Duodenal mucosa (tissue), 2 donors: Measurements from ENCODE around the gene OSM.

ENCODE experiments used
- H3K27ac ChIP-seq: one replicate; pipeline ENCODE4 v1.7.0; 2013; ENCODE audit warnings: low read depth, low read length
- H3K27me3 ChIP-seq, 2 donors: one replicate each; pipeline ENCODE4 v1.7.0; 2013; ENCODE audit warnings: low read length in 2 of 2, control low read depth in 1 of 2; ENCODE audit not compliant: insufficient read depth in 2 of 2, control insufficient read depth in 1 of 2
- H3K36me3 ChIP-seq, 2 donors: one replicate each; pipeline ENCODE4 v1.7.0; 2013; ENCODE audit warnings: low read length in 2 of 2, control low read depth in 1 of 2; ENCODE audit not compliant: insufficient read depth in 2 of 2, control insufficient read depth in 1 of 2
- H3K4me1 ChIP-seq, 2 donors: one replicate each; pipeline ENCODE4 v1.7.0; 2013; ENCODE audit warnings: low read length in 2 of 2, control low read depth in 1 of 2; ENCODE audit not compliant: insufficient read depth in 2 of 2, control insufficient read depth in 1 of 2
- H3K4me3 ChIP-seq, 2 donors: one replicate each; pipeline ENCODE4 v1.7.0; 2013; ENCODE audit warnings: low read length in 2 of 2, low read depth in 1 of 2
- H3K9ac ChIP-seq, 2 donors: one replicate each; pipeline ENCODE4 v1.7.0; 2013; ENCODE audit warnings: low read length in 2 of 2, low read depth in 1 of 2
- H3K9me3 ChIP-seq, 2 donors: one replicate each; pipeline ENCODE4 v1.7.0; 2013; ENCODE audit warnings: low read length in 2 of 2, control low read depth in 1 of 2; ENCODE audit not compliant: control insufficient read depth in 1 of 2

The OSM gene

GRCh38 chr22:30266445-30267381, at the start of gene OSM:
OSM (minus strand) TSS chr22:30266851; CDS start chr22:30266799, 52 bp downstream.
- peak within 1 kb of the TSS; percentile 58 to 60 for H3K4me3 ChIP-seq
- no peaks in the 10 kb centered on the region for H3K9me3 ChIP-seq
- H3K27ac ChIP-seq: peak within 1 kb of the TSS; percentile 80
- no peaks in the 10 kb centered on the region for H3K27me3 ChIP-seq
- peaks cover 0 to 13% of the 10 kb centered on the region in 2 donors for H3K4me1 ChIP-seq
- no peaks in the 10 kb centered on the region for H3K36me3 ChIP-seq
- H3K9ac ChIP-seq: peak within 1 kb of the TSS; percentile 54 to 59

GRCh38 chr22:30315962-30316576, 49.4 kb upstream of the OSM start:
- Histone ChIP-seq H3K36me3 (peaks cover 6 to 30% of the 10 kb centered on the region in 2 donors), H3K27ac (no peak overlapping the region), H3K27me3 (no peaks in the 10 kb centered on the region), H3K4me3 (no peak overlapping the region), H3K9me3 (no peaks in the 10 kb centered on the region), H3K4me1 (peaks cover 32 to 56% of the 10 kb centered on the region in 2 donors), H3K9ac (no peak overlapping the region)

GRCh38 chr22:30314915-30315314, 48.3 kb upstream of the OSM start:
- H3K9ac ChIP-seq: no peak overlapping the region
- H3K4me1 ChIP-seq: peaks cover 44 to 63% of the 10 kb centered on the region in 2 donors
- H3K36me3 ChIP-seq: peaks cover 6 to 20% of the 10 kb centered on the region in 2 donors
- H3K4me3 ChIP-seq: no peak overlapping the region
- no peaks in the 10 kb centered on the region for H3K9me3 ChIP-seq
- H3K27ac ChIP-seq: no peak overlapping the region
- H3K27me3 ChIP-seq: no peaks in the 10 kb centered on the region

- Histone ChIP-seq H3K9ac (no peak overlapping the region), H3K27me3 (no peaks in the 10 kb centered on the region), H3K27ac (no peak overlapping the region), H3K36me3 (peaks cover 0 to 8% of the 10 kb centered on the region in 2 donors), H3K9me3 (no peaks in the 10 kb centered on the region), H3K4me3 (no peak overlapping the region), H3K4me1 (peaks cover 51 to 63% of the 10 kb centered on the region in 2 donors)
These were observed 47.1 kb upstream of the OSM start for GRCh38 chr22:30313527-30314363.

GRCh38 chr22:30312053-30312452, 45.4 kb upstream of the OSM start:
- H3K27ac ChIP-seq: peak overlapping the region; percentile 1
- no peaks in the 10 kb centered on the region for H3K9me3 ChIP-seq
- no peaks in the 10 kb centered on the region for H3K36me3 ChIP-seq
- H3K9ac ChIP-seq: no peak overlapping the region
- H3K4me3 ChIP-seq: no peak overlapping the region
- peaks cover 57 to 77% of the 10 kb centered on the region in 2 donors for H3K4me1 ChIP-seq
- H3K27me3 ChIP-seq: no peaks in the 10 kb centered on the region

- peak overlapping the region in 1 of 2 donors; percentile 0 for H3K9ac ChIP-seq
- no peaks in the 10 kb centered on the region for H3K9me3 ChIP-seq
- H3K4me3 ChIP-seq: no peak overlapping the region
- H3K27ac ChIP-seq: peak overlapping the region; percentile 10
- H3K36me3 ChIP-seq: no peaks in the 10 kb centered on the region
- H3K4me1 ChIP-seq: peaks cover 66 to 82% of the 10 kb centered on the region in 2 donors
- H3K27me3 ChIP-seq: no peaks in the 10 kb centered on the region
These were observed 44.5 kb upstream of the OSM start for GRCh38 chr22:30310881-30311771.

GRCh38 chr22:30309951-30310741, 43.5 kb upstream of the OSM start:
- peak overlapping the region; percentile 0 to 10 for H3K9ac ChIP-seq
- H3K36me3 ChIP-seq: no peaks in the 10 kb centered on the region
- peak overlapping the region; percentile 43 for H3K27ac ChIP-seq
- peaks cover 76 to 85% of the 10 kb centered on the region in 2 donors for H3K4me1 ChIP-seq
- H3K4me3 ChIP-seq: peak overlapping the region in 1 of 2 donors; percentile 9
- no peaks in the 10 kb centered on the region for H3K27me3 ChIP-seq
- no peaks in the 10 kb centered on the region for H3K9me3 ChIP-seq

GRCh38 chr22:30308518-30309230, 42.0 kb upstream of the OSM start:
- no peak overlapping the region for H3K27ac ChIP-seq
- no peaks in the 10 kb centered on the region for H3K9me3 ChIP-seq
- H3K36me3 ChIP-seq: peaks cover 0 to 6% of the 10 kb centered on the region in 2 donors
- H3K9ac ChIP-seq: peak overlapping the region in 1 of 2 donors; percentile 15
- no peaks in the 10 kb centered on the region for H3K27me3 ChIP-seq
- H3K4me3 ChIP-seq: no peak overlapping the region
- peaks cover 85 to 89% of the 10 kb centered on the region in 2 donors for H3K4me1 ChIP-seq
